K562 (cell line): ENCODE results near the gene TFCP2. TPM values are rescaled to one million over a fixed set of nuclear protein-coding genes. Genes with fewer than 3 reads are reported as not detected.

Source experiments
- ATAC-seq: fragments of 200-7000 bp; cut with Tn5 transposase; 3 replicates; pipeline ENCODE4 v1.9.1; 2020; ENCODE audit warnings: moderate library complexity
- BruUV-seq: library from RNA; stranded (reverse); fragments of 400-500 nt; replicated peaks from 2 replicates; lab custom pipeline; 2021; lab: Mats Ljungman, UMichigan
- CTCF ChIA-PET: fragments of 300-600 bp; formaldehyde crosslinking; extraction: SDS; loops from one replicate; lab custom pipeline; 2021; ENCODE audit warnings: low intra/inter-chr PET ratio; lab: Yijun Ruan, JAX
- POLR2A ChIA-PET: fragments of 300-600, 350-650 bp; sonication (Branson Sonifier 250); formaldehyde crosslinking; extraction: SDS; loops from one replicate; lab custom pipeline; 2021; ENCODE audit warnings: antibody characterized with exemption, inconsistent platforms; lab: Yijun Ruan, JAX
- DNase-seq, 4 experiments: peaks; one replicate each; pipeline versions ENCODE4 v3.0.0 to v3.0.0-alpha.2; 2011 to 2018; ENCODE audit warnings: low spot score in 3 of 4, mixed read lengths in 3 of 4; ENCODE audit errors: extremely low read depth in 1 of 4
- FAIRE-seq: peaks from 2 replicates; lab custom pipeline; 2011; peaks lifted over from hg19 to GRCh38; lab: Jason Lieb, UNC
- H2AFZ ChIP-seq: 2 replicates; pipeline ENCODE4 v1.6.0; 2011; ENCODE audit warnings: low read depth, low read length, control low read depth, inconsistent platforms
- H3K27ac ChIP-seq: fragments of 200-600 bp; 3 replicates; pipeline ENCODE4 v1.8.0; 2011; ENCODE audit warnings: low read depth, mild to moderate bottlenecking, control low read depth, inconsistent platforms, low read length, moderate library complexity, mixed read lengths; ENCODE audit errors: extremely low read depth
- H3K27me3 ChIP-seq, 2 experiments: fragments of 300-600 bp in 1 of 2; 2 replicates in 1 of 2; 3 replicates in 1 of 2; pipeline versions ENCODE4 v1.6.0 to v1.8.0; 2011; ENCODE audit warnings: inconsistent platforms in 2 of 2, low read length in 2 of 2, mild to moderate bottlenecking in 1 of 2, mixed read lengths in 1 of 2, moderate library complexity in 1 of 2; ENCODE audit not compliant: control insufficient read depth in 2 of 2, insufficient read depth in 2 of 2
- H3K36me3 ChIP-seq: fragments of 300-600 bp; 3 replicates; pipeline ENCODE4 v1.8.0; 2011; ENCODE audit warnings: mild to moderate bottlenecking, low read length, inconsistent platforms; ENCODE audit not compliant: control insufficient read depth, insufficient read depth
- H3K4me1 ChIP-seq, 2 experiments: fragments of 200-600 bp in 1 of 2; replicated peaks in 1 of 2; 2 replicates in 1 of 2; 3 replicates in 1 of 2; pipeline versions ENCODE4 v1.5.1 to v1.8.0; 2011; ENCODE audit warnings: inconsistent platforms in 2 of 2, low read length in 2 of 2, mild to moderate bottlenecking in 1 of 2, mixed read lengths in 1 of 2, moderate library complexity in 1 of 2; ENCODE audit not compliant: control insufficient read depth in 2 of 2, insufficient read depth in 2 of 2
- H3K4me2 ChIP-seq: 2 replicates; pipeline ENCODE4 v1.6.1; 2011; ENCODE audit warnings: low read length, control low read depth, inconsistent platforms, mixed read lengths; ENCODE audit not compliant: insufficient read depth
- H3K4me3 ChIP-seq: fragments of 200-600 bp; sonication (generic), shearing (Covaris generic); 2 replicates; pipeline ENCODE4 v1.5.1; 2016; ENCODE audit warnings: control low read depth, inconsistent platforms
- H3K79me2 ChIP-seq: fragments of 200-600 bp; 3 replicates; pipeline ENCODE4 v1.8.0; 2011; ENCODE audit warnings: low read length, inconsistent platforms; ENCODE audit not compliant: control insufficient read depth, insufficient read depth
- H3K9ac ChIP-seq, 2 experiments: 2 replicates each; pipeline versions ENCODE4 v1.6.0 to v1.6.1; 2011; ENCODE audit warnings: low read depth in 2 of 2, low read length in 2 of 2, control low read depth in 1 of 2, inconsistent platforms in 1 of 2, mild to moderate bottlenecking in 1 of 2, mixed read lengths in 1 of 2; ENCODE audit not compliant: insufficient read depth in 1 of 2
- H3K9me1 ChIP-seq: one replicate; pipeline ENCODE4 v1.6.0; 2011; ENCODE audit warnings: inconsistent platforms, mild to moderate bottlenecking, low read length, moderate library complexity; ENCODE audit not compliant: control insufficient read depth, insufficient read depth
- H3K9me3 ChIP-seq: replicated peaks from 2 replicates; pipeline ENCODE4 v1.5.1; 2011; ENCODE audit warnings: low read depth, low read length, inconsistent platforms; ENCODE audit not compliant: control insufficient read depth, insufficient read depth
- H4K20me1 ChIP-seq: replicated peaks from 2 replicates; pipeline ENCODE4 v1.6.1; 2011; ENCODE audit warnings: low read length, inconsistent platforms, mixed read lengths; ENCODE audit not compliant: control insufficient read depth, insufficient read depth
- CBFA2T3 ChIP-seq: fragments of 450-650 bp; IDR thresholded peaks from 2 replicates; pipeline ENCODE4 v1.6.1; 2017
- NCOR1 ChIP-seq: fragments of 450-650 bp; IDR thresholded peaks from 2 replicates; pipeline ENCODE4 v1.6.1; 2016; ENCODE audit warnings: mild to moderate bottlenecking, moderate library complexity
- NFIX ChIP-seq: fragments of 250-450 bp; sonication (Bioruptor Pico); IDR thresholded peaks from 2 replicates; pipeline ENCODE4 v1.4.0; 2020; ENCODE audit warnings: low read depth, mild to moderate bottlenecking, moderate library complexity
- NONO ChIP-seq, 2 experiments: fragments of 200-400 bp in 1 of 2; fragments of 450-650 bp in 1 of 2; formaldehyde crosslinking in 1 of 2; IDR thresholded peaks; 2 replicates each; pipeline ENCODE4 v1.6.1; 2017; ENCODE audit warnings: low read depth in 2 of 2, mild to moderate bottlenecking in 2 of 2, moderate library complexity in 2 of 2, low read length in 1 of 2
- NR3C1 ChIP-seq: sonication (generic); formaldehyde crosslinking; IDR thresholded peaks from 2 replicates; pipeline ENCODE4 v1.8.1; 2022; ENCODE audit warnings: missing genetic modification reagents
- PML ChIP-seq: IDR thresholded peaks from 2 replicates; pipeline ENCODE4 v1.6.1; 2012; ENCODE audit warnings: low read length, inconsistent platforms
- PTTG1 ChIP-seq: fragments of 450-650 bp; IDR thresholded peaks from 2 replicates; pipeline ENCODE4 v1.6.1; 2016; ENCODE audit warnings: low read depth, mild to moderate bottlenecking, missing genetic modification characterization, missing compliant biosample characterization
- RBM39 ChIP-seq: fragments of 200-400 bp; formaldehyde crosslinking; optimal IDR thresholded peaks from 2 replicates; pipeline ENCODE3; 2018; ENCODE audit warnings: low read depth, low read length
- SAP30 ChIP-seq: fragments of 200-600 bp; sonication (generic); IDR thresholded peaks from 2 replicates; pipeline ENCODE4 v1.6.1; 2012; ENCODE audit warnings: borderline replicate concordance, low read depth, mild to moderate bottlenecking, moderate library complexity, low read length, control low read depth, inconsistent platforms; ENCODE audit not compliant: insufficient read depth, poor library complexity, severe bottlenecking
- SP1 ChIP-seq: sonication (generic); formaldehyde crosslinking; IDR thresholded peaks from 2 replicates; pipeline ENCODE4 v1.8.1; 2022; ENCODE audit warnings: mild to moderate bottlenecking, missing genetic modification reagents
- ZNF165 ChIP-seq: fragments of 250-450 bp; sonication (Bioruptor Pico); IDR thresholded peaks from 2 replicates; pipeline ENCODE4 v1.4.0; 2020; ENCODE audit warnings: borderline replicate concordance
- ZNF184 ChIP-seq: sonication (generic); formaldehyde crosslinking; IDR thresholded peaks from 2 replicates; pipeline ENCODE4 v1.5.0; 2020; ENCODE audit warnings: missing genetic modification reagents
- ZSCAN29 ChIP-seq: fragments of 450-650 bp; IDR thresholded peaks from 2 replicates; pipeline ENCODE4 v1.6.1; 2017
- WGBS: fragments of 100-300 bp; shearing (Covaris generic); methylation state at CpG from one replicate; pipeline ENCODE4 v1.1.6; 2016; ENCODE audit warnings: low coverage, mixed read lengths; ENCODE audit not compliant: insufficient coverage; ENCODE audit errors: missing lambda C conversion rate; 5-methylcytosine and 5-hydroxymethylcytosine counted together
- in situ Hi-C: fragments of 300-500 bp; cut with MboI; formaldehyde crosslinking; loops from 4 replicates; pipeline ENCODE4 v1.15.0; 2018; ENCODE audit warnings: inconsistent platforms, mixed read lengths
- intact Hi-C: fragments of 100-400 bp; cut with micrococcal nuclease; formaldehyde crosslinking; loops from 2 replicates; pipeline ENCODE4 v1.14.2; 2022
- polyA plus RNA-seq, 8 experiments: library from polyadenylated mRNA; depleted of rRNA in 4 of 8; stranded (reverse) in 5 of 8; unstranded in 3 of 8; fragments of >200 nt; fragmentation: Nextera tagmentation in 2 of 8; fragmentation: Illumina TruSeq in 1 of 8; extraction: Ambion mirVana in 2 of 8; extraction: Trizol in 1 of 8; gene quantifications; 2 replicates each; pipeline versions ENCODE4 v1.2.1 to v1.2.3, GENCODE V29; 2011 to 2014; ENCODE audit warnings: inconsistent platforms in 1 of 8, missing spikeins in 1 of 8
- total RNA-seq, 7 experiments: library from RNA; depleted of rRNA in 6 of 7; stranded (reverse); fragments of >200 nt in 6 of 7; fragmentation: Illumina TruSeq in 2 of 7; extraction: Trizol in 2 of 7; gene quantifications; 2 replicates each; pipeline versions ENCODE4 v1.2.1 to v1.2.3, GENCODE V29; 2011 to 2021; ENCODE audit warnings: low replicate concordance in 1 of 7

The TFCP2 gene
- total and polyA plus RNA-seq, 9 of the 15 experiments (the other 6 are each of a cell fraction or from before 2014, with no cell fraction given): 8.0 to 38.9 (median 19.3) TPM

DNA sequence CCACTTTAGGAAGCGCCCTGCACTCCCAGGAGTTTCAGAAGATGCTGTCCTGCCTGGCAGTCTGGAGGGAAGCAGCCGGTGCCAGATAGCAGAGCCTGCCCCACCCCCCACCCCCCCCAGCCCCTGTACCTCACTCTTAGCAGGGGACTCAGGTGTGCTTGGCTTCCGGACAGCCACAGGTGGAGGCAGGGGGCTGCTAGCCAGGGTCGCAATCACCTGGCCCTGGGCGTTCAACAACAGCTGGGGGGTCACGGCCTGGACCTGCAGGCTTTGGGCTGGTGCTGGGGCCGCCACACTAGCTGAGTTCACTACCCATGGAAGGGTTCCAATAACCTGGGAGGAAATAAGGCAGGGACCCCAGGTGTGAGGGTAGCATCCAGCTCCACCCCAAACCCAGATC, 22.9 kb upstream of the TFCP2 start:
- Histone ChIP-seq H3K36me3 (no peaks in the 10 kb centered on the region), H3K27ac (no peak overlapping the region), H3K4me1 (peaks cover 0 to 17% of the 10 kb centered on the region in 2 experiments; a peak in 3 of 5 replicates), H4K20me1 (no peaks in the 10 kb centered on the region), H3K9me3 (no peaks in the 10 kb centered on the region), H3K4me3 (no peak overlapping the region), H2AFZ (no peak overlapping the region), H3K4me2 (no peak overlapping the region), H3K9me1 (no peaks in the 10 kb centered on the region), H3K9ac (no peak overlapping the region), H3K27me3 (no peaks in the 10 kb centered on the region), H3K79me2 (no peaks in the 10 kb centered on the region)
- intact Hi-C loops: no loop called here
- no TSS peak for BruUV-seq
- POLR2A ChIA-PET: interaction anchor here (0.6 to 1.6 kb wide), 5 partner anchors 9 to 465 kb away, joined by 3 to 7 read pairs (median 3); no protein-coding TSS in a partner anchor
- DNase-seq: no peak
- CTCF ChIA-PET: no interaction called here
- no peak for ATAC-seq
- 31% methylated on average over 5 of the region's 7 CpGs for WGBS
- TF ChIP-seq ZNF165 (CRISPR knock-in tag) (no peak), NCOR1 (no peak), NFIX (CRISPR knock-in tag) (no peak), SP1 (CRISPR knock-in tag) (no peak), NONO (IDR thresholded peaks at IDR 0.05; ENCODE audit: low read depth in 2 of 2, low read length in 1 of 2) (no peak), RBM39 (no peak), ZSCAN29 (no peak), ZNF184 (CRISPR knock-in tag) (no peak), PTTG1 (tag) (no peak), NR3C1 (CRISPR knock-in tag) (no peak), PML (no peak), CBFA2T3 (no peak), SAP30 (no peak)
- no peak for FAIRE-seq
- in situ Hi-C loops: no loop called here
